ENCODE measurements around the gene COL16A1.

GRCh38 chr1:31706384-31707058 lies 2.7 kb upstream of the COL16A1 start:
- TF ChIP-seq POLR2AphosphoS5 (IDR thresholded peaks at IDR 0.05; ENCODE audit: low read depth, low read length) (no peak), POLR2A (IDR thresholded peaks at IDR 0.05; ENCODE audit: low read depth, low read length) (no peak), SPI1 (IDR thresholded peaks at IDR 0.05; ENCODE audit: low read depth, low read length) (0 out of 2 replicates have a peak, but pooled peaks have one; percentile 28), TAF1 (IDR thresholded peaks at IDR 0.05; ENCODE audit: low read depth, low read length) (no peak)

Data from GM12891 (cell line).